Ovary (tissue), 3 donors: ENCODE measurements around the gene SUGCT.
"Not testable (repeated sequence)": the region's sequence is repeated elsewhere in the genome, so short reads cannot be mapped to it uniquely, and the experiment has no call there.

ENCODE experiments used
- CTCF ChIP-seq, 3 donors: fragments of 450-650 bp in 2 of 3; fragments of 200-600 bp in 1 of 3; IDR thresholded peaks; one replicate each; pipeline versions ENCODE4 v1.5.1 to v1.8.0; 2016 to 2022; ENCODE audit warnings: antibody characterized with exemption in 3 of 3, mild to moderate bottlenecking in 1 of 3
- EP300 ChIP-seq: sonication (generic); formaldehyde crosslinking; IDR thresholded peaks from one replicate; pipeline ENCODE4 v1.6.1; 2017; ENCODE audit warnings: antibody characterized with exemption
- POLR2A ChIP-seq: fragments of 450-650 bp; IDR thresholded peaks from one replicate; pipeline ENCODE4 v1.6.1; 2017; ENCODE audit warnings: antibody characterized with exemption, mild to moderate bottlenecking, moderate library complexity
- donor health status: DM: no; HTN: no; CAD: no.

DNA sequence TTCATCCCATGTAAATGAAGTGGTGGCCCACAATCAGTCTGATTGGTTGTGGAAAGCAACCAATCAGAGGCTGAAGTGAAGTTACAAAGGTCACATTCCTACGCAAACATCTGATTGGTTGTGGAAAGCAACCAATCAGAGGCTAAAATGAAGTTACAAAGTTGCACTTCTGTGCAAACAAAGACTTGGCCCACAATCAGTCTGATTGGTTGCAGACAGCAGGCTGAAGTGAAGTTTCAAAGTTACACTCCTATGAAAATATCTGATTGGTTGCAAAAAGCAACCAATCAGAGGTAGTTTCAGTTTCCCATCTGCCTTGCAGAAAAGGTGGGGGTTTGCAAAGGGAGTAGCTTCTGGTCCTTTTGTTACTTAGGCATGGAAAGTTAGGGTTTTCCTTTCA, 492.6 kb downstream of the SUGCT start:
- TF ChIP-seq POLR2A; CTCF (IDR thresholded peaks at IDR 0.05); EP300: not testable (repeated sequence)
